Measurements from ENCODE around the gene MMP25.

MMP25 gene

DNA sequence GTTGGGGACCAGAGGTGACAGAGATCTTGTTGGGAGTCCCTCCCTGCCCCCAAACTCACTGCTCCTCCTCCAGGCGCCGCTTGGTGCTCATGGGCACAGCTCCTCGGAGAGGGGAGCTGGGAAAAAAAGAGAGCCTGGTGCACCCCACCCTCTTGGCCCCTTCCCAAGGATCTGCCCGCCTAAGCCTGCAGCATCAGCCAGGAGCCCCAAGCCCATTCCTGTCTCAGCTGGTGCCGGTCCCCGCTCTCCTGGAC lies 23.0 kb upstream of the MMP25 start:
- ChIA-PET POLR2A (interaction anchor here (0.7 kb wide), 1 partner anchor 112 kb away, joined by 3 read pairs; the partner anchor contains the start of gene ZNF213), CTCF (interaction anchor here (0.8 to 15.9 kb wide), 4 partner anchors 9 to 105 kb away, joined by 3 to 231 read pairs (median 52); no protein-coding TSS in a partner anchor)
- DNase-seq (ENCODE audit: extremely low spot score): no peak
- TF ChIP-seq CTCF (IDR thresholded peaks at IDR 0.05; ENCODE audit: control extremely low read depth, extremely low read depth, low read depth, missing control alignments): no peak

- ChIA-PET POLR2A (interaction anchor here (0.6 kb wide), 1 partner anchor 14 kb away, joined by 3 read pairs; no protein-coding TSS in a partner anchor), CTCF (interaction anchor here (0.8 to 15.9 kb wide), 5 partner anchors 9 to 105 kb away, joined by 3 to 231 read pairs (median 10); no protein-coding TSS in a partner anchor)
- peak; percentile 92 for DNase-seq (ENCODE audit: extremely low spot score)
- TF ChIP-seq CTCF (IDR thresholded peaks at IDR 0.05; ENCODE audit: control extremely low read depth, extremely low read depth, low read depth, missing control alignments): no peak
Measured at GRCh38 chr16:3023669-3024478, 22.5 kb upstream of the MMP25 start, which contains the start of the genes HCFC1R1 and THOC6. HCFC1R1 (minus strand) TSS chr16:3023942; CDS start chr16:3023941, 1 bp downstream. THOC6 (plus strand) TSS chr16:3024035; CDS start chr16:3024327, 292 bp downstream.

- no peak for DNase-seq (ENCODE audit: extremely low spot score)
- ChIA-PET POLR2A (interaction anchor here (0.7 kb wide), 1 partner anchor 16 kb away, joined by 3 read pairs; no protein-coding TSS in a partner anchor), CTCF (interaction anchor here (0.8 to 15.9 kb wide), 6 partner anchors 10 to 106 kb away, joined by 3 to 231 read pairs (median 6); partner anchors contain the start of gene ZNF213)
- no peak for TF ChIP-seq CTCF (IDR thresholded peaks at IDR 0.05; ENCODE audit: control extremely low read depth, extremely low read depth, low read depth, missing control alignments)
Measured at GRCh38 chr16:3025032-3026002, 21.0 kb upstream of the MMP25 start.

DNA sequence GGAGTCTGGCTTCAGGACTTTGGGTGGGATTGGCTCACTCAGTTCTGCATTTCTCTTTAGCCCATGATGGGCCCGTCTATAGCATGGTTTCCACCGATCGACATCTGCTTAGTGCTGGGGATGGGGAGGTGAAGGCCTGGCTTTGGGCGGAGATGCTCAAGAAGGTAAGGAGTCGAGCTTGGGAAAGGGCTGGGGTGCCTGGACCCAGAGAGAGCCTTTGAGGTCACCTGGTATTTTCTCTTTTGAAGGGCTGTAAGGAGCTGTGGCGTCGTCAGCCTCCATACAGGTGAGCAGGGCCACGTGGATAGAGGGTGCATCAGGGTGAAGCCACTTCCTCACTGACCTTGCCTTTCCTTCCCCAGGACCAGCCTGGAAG lies 20.4 kb upstream of the MMP25 start:
- DNase-seq (ENCODE audit: extremely low spot score): no peak
- POLR2A ChIA-PET: no interaction called here
- CTCF ChIA-PET: interaction anchor here (0.8 to 15.9 kb wide), 4 partner anchors 9 to 105 kb away, joined by 3 to 231 read pairs (median 92); partner anchors contain the start of gene ZNF213
- TF ChIP-seq CTCF (IDR thresholded peaks at IDR 0.05; ENCODE audit: control extremely low read depth, extremely low read depth, low read depth, missing control alignments): no peak

DNA sequence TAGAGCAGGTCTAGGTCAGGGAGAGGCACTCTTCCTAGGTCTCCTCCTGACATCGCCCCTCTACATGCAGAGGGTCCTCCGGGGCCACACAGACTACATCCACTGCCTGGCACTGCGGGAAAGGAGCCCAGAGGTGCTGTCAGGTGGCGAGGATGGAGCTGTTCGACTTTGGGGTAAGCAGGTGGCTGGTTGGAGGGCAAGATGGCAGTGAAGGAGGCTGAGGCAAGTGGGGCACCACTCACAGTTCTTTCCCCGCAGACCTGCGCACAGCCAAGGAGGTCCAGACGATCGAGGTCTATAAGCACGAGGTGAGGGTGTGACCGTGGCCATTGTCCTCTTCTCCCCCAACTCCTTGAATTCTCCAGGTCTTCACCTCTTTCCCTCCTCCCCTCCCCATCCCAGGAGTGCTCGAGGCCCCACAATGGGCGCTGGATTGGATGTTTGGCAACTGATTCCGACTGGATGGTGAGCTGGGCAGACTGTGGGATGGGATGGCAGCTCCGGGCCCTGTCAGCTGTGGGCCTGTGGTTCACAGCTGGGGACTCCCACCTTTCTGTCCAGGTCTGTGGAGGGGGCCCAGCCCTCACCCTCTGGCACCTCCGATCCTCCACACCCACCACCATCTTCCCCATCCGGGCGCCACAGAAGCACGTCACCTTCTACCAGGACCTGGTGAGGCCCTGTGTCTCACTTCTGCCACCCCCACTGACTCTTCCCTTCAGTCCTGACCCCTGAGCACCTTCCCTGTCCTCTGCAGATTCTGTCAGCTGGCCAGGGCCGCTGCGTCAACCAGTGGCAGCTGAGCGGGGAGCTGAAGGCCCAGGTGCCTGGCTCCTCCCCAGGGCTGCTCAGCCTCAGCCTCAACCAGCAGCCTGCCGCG lies 19.5 kb upstream of the MMP25 start:
- no peak for TF ChIP-seq CTCF (IDR thresholded peaks at IDR 0.05; ENCODE audit: control extremely low read depth, extremely low read depth, low read depth, missing control alignments)
- CTCF ChIA-PET: interaction anchor here (1.1 to 15.9 kb wide), 16 partner anchors 8 to 142 kb away, joined by 3 to 231 read pairs (median 8); partner anchors contain the start of genes CLDN9, IL32, MMP25 and ZNF213
- POLR2A ChIA-PET: no interaction called here
- no peak for DNase-seq (ENCODE audit: extremely low spot score)
